A549 (cell line): ENCODE measurements around the gene SUSD3.

Experiments used
- BCL3 ChIP-seq: fragments of >200 bp; sonication (Bioruptor Twin); formaldehyde crosslinking; IDR thresholded peaks from 3 replicates; pipeline ENCODE4 v1.6.1; 2016
- CHD4 ChIP-seq: fragments of 200-600 bp; sonication (generic); IDR thresholded peaks from 2 replicates; pipeline ENCODE4 v1.6.1; 2016; ENCODE audit warnings: antibody characterized with exemption, mild to moderate bottlenecking, borderline replicate concordance
- CTCF ChIP-seq: fragments of >200 bp; sonication (Bioruptor Twin); formaldehyde crosslinking; IDR thresholded peaks from 3 replicates; pipeline ENCODE4 v1.5.1; 2016
- HDAC2 ChIP-seq: fragments of 200-600 bp; sonication (generic); IDR thresholded peaks from 2 replicates; pipeline ENCODE4 v1.6.1; 2016
- HEYL ChIP-seq: fragments of 250-450 bp; sonication (Bioruptor Pico); IDR thresholded peaks from 2 replicates; pipeline ENCODE4 v1.8.0; 2021; ENCODE audit warnings: mild to moderate bottlenecking, moderate library complexity
- HMGXB4 ChIP-seq: fragments of 250-450 bp; sonication (Bioruptor Pico); IDR thresholded peaks from 2 replicates; pipeline ENCODE4 v1.5.0; 2021; ENCODE audit warnings: mild to moderate bottlenecking, moderate library complexity, borderline replicate concordance
- PBX3 ChIP-seq: IDR thresholded peaks from 2 replicates; pipeline ENCODE4 v1.6.1; 2012
- POLR2A ChIP-seq: IDR thresholded peaks from 2 replicates; pipeline ENCODE4 v1.6.1; 2012; ENCODE audit warnings: mild to moderate bottlenecking, low read length
- RCOR1 ChIP-seq: fragments of 150-350 bp; IDR thresholded peaks from 2 replicates; pipeline ENCODE4 v1.6.1; 2014; ENCODE audit warnings: antibody characterized with exemption, low read length, low read depth
- REST ChIP-seq: fragments of 200-600 bp; sonication (generic); IDR thresholded peaks from 2 replicates; pipeline ENCODE4 v1.6.1; 2016; ENCODE audit warnings: antibody characterized with exemption, mild to moderate bottlenecking, moderate library complexity
- RFX5 ChIP-seq: fragments of 450-650 bp; IDR thresholded peaks from 2 replicates; pipeline ENCODE4 v1.7.1; 2014; ENCODE audit warnings: antibody characterized with exemption, mild to moderate bottlenecking, moderate library complexity
- USF2 ChIP-seq: fragments of 450-650 bp; IDR thresholded peaks from 2 replicates; pipeline ENCODE4 v1.6.1; 2014; ENCODE audit warnings: antibody characterized with exemption

- TF ChIP-seq PBX3 (no peak), CTCF (no peak), USF2 (no peak), HEYL (CRISPR knock-in tag) (no peak), HDAC2 (no peak), BCL3 (no peak), RFX5 (no peak), RCOR1 (no peak), HMGXB4 (CRISPR knock-in tag) (no peak), POLR2A (no peak), CHD4 (no peak), REST (no peak)
Observed at GRCh38 chr9:93039976-93040375, 18.5 kb upstream of the SUSD3 start.
